PC-3 (cell line): ENCODE measurements around the gene AHCYL1. TPM values are rescaled to one million over a fixed set of nuclear protein-coding genes. Genes with fewer than 3 reads are reported as not detected.

Source experiments
- ATAC-seq: fragments of 200-7000 bp; cut with Tn5 transposase; 2 replicates; pipeline ENCODE4 v1.9.1; 2020; ENCODE audit warnings: mild to moderate bottlenecking, moderate library complexity
- BruUV-seq: library from RNA; stranded (reverse); fragments of 400-500 nt; replicated peaks from 2 replicates; lab custom pipeline; 2021; lab: Mats Ljungman, UMichigan
- CTCF ChIA-PET: fragments of 300-600 bp; sonication (Branson Sonifier 250); formaldehyde crosslinking; loops from one replicate; lab custom pipeline; 2022; ENCODE audit warnings: antibody characterized with exemption; lab: Charles Lee
- POLR2A ChIA-PET: fragments of 300-600 bp; sonication (Branson Sonifier 250); formaldehyde crosslinking; loops from one replicate; lab custom pipeline; 2022; ENCODE audit warnings: antibody characterized with exemption; ENCODE audit not compliant: unreplicated experiment; lab: Charles Lee
- DNase-seq: peaks from one replicate; pipeline ENCODE4 v3.0.0-alpha.2; 2015
- H2AFZ ChIP-seq: fragments of 300-600 bp; sonication (generic); 2 replicates; pipeline ENCODE4 v1.6.0; 2016; ENCODE audit warnings: antibody characterized with exemption, low read length
- H3F3A ChIP-seq: fragments of 300-600 bp; sonication (generic); one replicate; pipeline ENCODE4 v1.6.0; 2017; ENCODE audit warnings: antibody characterized with exemption, low read length, control low read depth, mild to moderate bottlenecking; ENCODE audit not compliant: unreplicated experiment
- H3K27ac ChIP-seq: fragments of 300-600 bp; sonication (generic); 2 replicates; pipeline ENCODE4 v1.5.1; 2016; ENCODE audit warnings: mild to moderate bottlenecking, low read length
- H3K27me3 ChIP-seq: fragments of 300-600 bp; sonication (generic); 2 replicates; pipeline ENCODE4 v1.6.1; 2016; ENCODE audit warnings: low read length, mixed read lengths
- H3K36me3 ChIP-seq: fragments of 300-600 bp; sonication (generic); 2 replicates; pipeline ENCODE4 v1.6.1; 2016; ENCODE audit warnings: low read depth, mixed run types, low read length, mixed read lengths
- H3K4me1 ChIP-seq: fragments of 300-600 bp; sonication (generic); 2 replicates; pipeline ENCODE4 v1.5.1; 2016; ENCODE audit warnings: low read length; ENCODE audit not compliant: insufficient read depth
- H3K4me2 ChIP-seq: fragments of 300-600 bp; sonication (generic); 2 replicates; pipeline ENCODE4 v1.6.0; 2016; ENCODE audit warnings: low read length
- H3K4me3 ChIP-seq: fragments of 300-600 bp; sonication (generic); 2 replicates; pipeline ENCODE4 v1.5.1; 2016; ENCODE audit warnings: mild to moderate bottlenecking, low read length, mixed read lengths
- H3K79me2 ChIP-seq: fragments of 300-600 bp; sonication (generic); 2 replicates; pipeline ENCODE4 v1.6.1; 2017; ENCODE audit warnings: low read length, mixed read lengths
- H3K9ac ChIP-seq: fragments of 300-600 bp; sonication (generic); 2 replicates; pipeline ENCODE4 v1.6.0; 2016; ENCODE audit warnings: mild to moderate bottlenecking, low read length
- H3K9me2 ChIP-seq: fragments of 300-600 bp; sonication (generic); replicated peaks from 2 replicates; pipeline ENCODE4 v1.6.1; 2016; ENCODE audit warnings: mixed run types, low read length, mixed read lengths
- H3K9me3 ChIP-seq: fragments of 300-600 bp; sonication (generic); 2 replicates; pipeline ENCODE4 v1.6.1; 2016; ENCODE audit warnings: low read length, mixed read lengths
- H4K20me1 ChIP-seq: fragments of 300-600 bp; sonication (generic); 2 replicates; pipeline ENCODE4 v1.6.1; 2016; ENCODE audit warnings: low read length, mixed read lengths
- CTCF ChIP-seq: fragments of 300-600 bp; sonication (generic); conservative IDR thresholded peaks from 2 replicates; pipeline ENCODE4 v1.5.1; 2017; ENCODE audit warnings: antibody characterized with exemption, low read depth, mild to moderate bottlenecking, low read length
- EZH2 ChIP-seq: fragments of 300-600 bp; sonication (generic); IDR thresholded peaks from one replicate; pipeline ENCODE4 v1.6.1; 2017; ENCODE audit warnings: antibody characterized with exemption, mild to moderate bottlenecking, low read length; ENCODE audit not compliant: unreplicated experiment
- EZH2phosphoT487 ChIP-seq: fragments of 300-600 bp; sonication (generic); IDR thresholded peaks from 2 replicates; pipeline ENCODE4 v1.6.1; 2018; ENCODE audit warnings: mild to moderate bottlenecking, antibody characterized with exemption, low read length, borderline replicate concordance
- intact Hi-C: fragments of 100-400 bp; cut with micrococcal nuclease; formaldehyde crosslinking; loops from 2 replicates; pipeline ENCODE4 v1.9.0; 2023
- total RNA-seq: library from RNA; depleted of rRNA; stranded (reverse); fragments of >200 nt; gene quantifications from 2 replicates; pipeline ENCODE4 v1.2.3, GENCODE V29; 2014

The AHCYL1 gene
- total RNA-seq, 1 experiment from 2014 or later = 35.8 TPM

GRCh38 chr1:110038271-110038670 lies 53.7 kb downstream of the AHCYL1 start:
- peaks cover 50% of the 10 kb centered on the region for H3K36me3 ChIP-seq
- H3F3A ChIP-seq = no peaks in the 10 kb centered on the region
- ChIA-PET POLR2A (no interaction called here), CTCF (no interaction called here)
- H2AFZ ChIP-seq = no peak overlapping the region
- no peak overlapping the region for H3K27ac ChIP-seq
- peaks cover 12% of the 10 kb centered on the region; the same call in 1 of the 2 replicates for H3K4me1 ChIP-seq
- no peak overlapping the region for H3K4me3 ChIP-seq
- H3K27me3 ChIP-seq = no peaks in the 10 kb centered on the region
- H4K20me1 ChIP-seq = 0 out of 2 replicates have a peak, but pooled peaks cover 5% of the 10 kb centered on the region
- H3K79me2 ChIP-seq = peaks cover 32% of the 10 kb centered on the region
- intact Hi-C loops = no loop called here
- DNase-seq (no peak), ATAC-seq (no peak)
- no peak for TF ChIP-seq EZH2phosphoT487
- TF ChIP-seq CTCF = no peak
- no peak for TF ChIP-seq EZH2
- no peaks in the 10 kb centered on the region for H3K9me3 ChIP-seq
- no peaks in the 10 kb centered on the region for H3K9me2 ChIP-seq
- no peak overlapping the region for H3K9ac ChIP-seq
- BruUV-seq = no TSS peak
- no peak overlapping the region for H3K4me2 ChIP-seq

GRCh38 chr1:110039641-110040040 lies 55.1 kb downstream of the AHCYL1 start:
- CTCF ChIA-PET = no interaction called here
- no peaks in the 10 kb centered on the region for H3K9me3 ChIP-seq
- H3K27ac ChIP-seq = no peak overlapping the region
- DNase-seq (no peak), ATAC-seq (no peak)
- no peaks in the 10 kb centered on the region for H3K27me3 ChIP-seq
- no peak overlapping the region for H2AFZ ChIP-seq
- no peak overlapping the region for H3K4me3 ChIP-seq
- no peaks in the 10 kb centered on the region for H3F3A ChIP-seq
- H3K9me2 ChIP-seq = no peaks in the 10 kb centered on the region
- POLR2A ChIA-PET = no interaction called here
- H3K36me3 ChIP-seq = peaks cover 63% of the 10 kb centered on the region
- peaks cover 30% of the 10 kb centered on the region for H3K79me2 ChIP-seq
- H3K4me1 ChIP-seq = peaks cover 7% of the 10 kb centered on the region; the same call in 1 of the 2 replicates
- no peak for TF ChIP-seq EZH2phosphoT487
- no peak for TF ChIP-seq CTCF
- no peak for TF ChIP-seq EZH2
- no peak overlapping the region for H3K4me2 ChIP-seq
- intact Hi-C loops = no loop called here
- 0 out of 2 replicates have a peak, but pooled peaks cover 5% of the 10 kb centered on the region for H4K20me1 ChIP-seq
- no peak overlapping the region for H3K9ac ChIP-seq
- no TSS peak for BruUV-seq

- DNase-seq (no peak), ATAC-seq (no peak)
- Histone ChIP-seq H4K20me1 (0 out of 2 replicates have a peak, but pooled peaks cover 2% of the 10 kb centered on the region), H3K36me3 (peaks cover 70% of the 10 kb centered on the region), H3K79me2 (peaks cover 21% of the 10 kb centered on the region), H3K27me3 (no peaks in the 10 kb centered on the region), H3K9ac (no peak overlapping the region), H3F3A (no peaks in the 10 kb centered on the region), H2AFZ (no peak overlapping the region), H3K27ac (no peak overlapping the region), H3K9me3 (no peaks in the 10 kb centered on the region), H3K4me1 (peaks cover 5% of the 10 kb centered on the region; the same call in 1 of the 2 replicates), H3K4me3 (no peak overlapping the region), H3K4me2 (no peak overlapping the region), H3K9me2 (no peaks in the 10 kb centered on the region)
- ChIA-PET POLR2A (no interaction called here), CTCF (no interaction called here)
- no peak for TF ChIP-seq EZH2
- TF ChIP-seq CTCF = no peak
- no peak for TF ChIP-seq EZH2phosphoT487
- BruUV-seq = no TSS peak
- intact Hi-C loops = no loop called here
Measured at GRCh38 chr1:110040548-110040947, 56.0 kb downstream of the AHCYL1 start.
